Measurements from ENCODE around the gene EQTN.

GRCh38 chr9:27280860-27281259 is 16.1 kb downstream of the EQTN start:
- TF ChIP-seq CTCF (IDR thresholded peaks at IDR 0.05) = no peak
- TF ChIP-seq POLR2A (IDR thresholded peaks at IDR 0.05) = no peak

All from testis (tissue), 2 donors.